Ectodermal cell (in vitro differentiated cells): ENCODE results near the gene PRRC2A.

Source experiments
- H3K27ac ChIP-seq: 2 replicates; pipeline ENCODE4 v1.7.0; 2013; ENCODE audit warnings: mild to moderate bottlenecking, low read depth, low read length; ENCODE audit not compliant: insufficient read depth, poor library complexity, severe bottlenecking
- H3K27me3 ChIP-seq: 2 replicates; pipeline ENCODE4 v1.7.0; 2013; ENCODE audit warnings: mild to moderate bottlenecking, low read length; ENCODE audit not compliant: insufficient read depth, control insufficient read depth, poor library complexity, severe bottlenecking
- H3K36me3 ChIP-seq: one replicate; pipeline ENCODE4 v1.7.0; 2013; ENCODE audit warnings: low read length; ENCODE audit not compliant: control insufficient read depth, insufficient read depth
- H3K4me1 ChIP-seq: one replicate; pipeline ENCODE4 v1.7.0; 2013; ENCODE audit warnings: low read length; ENCODE audit not compliant: control insufficient read depth, insufficient read depth
- H3K4me3 ChIP-seq: 2 replicates; pipeline ENCODE4 v1.7.0; 2013; ENCODE audit warnings: low read depth, low read length, control low read depth; ENCODE audit not compliant: insufficient read depth
- H3K9me3 ChIP-seq: 2 replicates; pipeline ENCODE4 v1.7.0; 2013; ENCODE audit warnings: mild to moderate bottlenecking, low read length, moderate library complexity; ENCODE audit not compliant: control insufficient read depth
- WGBS, 2 experiments: methylation state at CpG; one replicate each; pipeline ENCODE4 v1.1.7; 2013; ENCODE audit warnings: missing lambda C conversion rate in 2 of 2; 5-methylcytosine and 5-hydroxymethylcytosine counted together

PRRC2A gene

DNA sequence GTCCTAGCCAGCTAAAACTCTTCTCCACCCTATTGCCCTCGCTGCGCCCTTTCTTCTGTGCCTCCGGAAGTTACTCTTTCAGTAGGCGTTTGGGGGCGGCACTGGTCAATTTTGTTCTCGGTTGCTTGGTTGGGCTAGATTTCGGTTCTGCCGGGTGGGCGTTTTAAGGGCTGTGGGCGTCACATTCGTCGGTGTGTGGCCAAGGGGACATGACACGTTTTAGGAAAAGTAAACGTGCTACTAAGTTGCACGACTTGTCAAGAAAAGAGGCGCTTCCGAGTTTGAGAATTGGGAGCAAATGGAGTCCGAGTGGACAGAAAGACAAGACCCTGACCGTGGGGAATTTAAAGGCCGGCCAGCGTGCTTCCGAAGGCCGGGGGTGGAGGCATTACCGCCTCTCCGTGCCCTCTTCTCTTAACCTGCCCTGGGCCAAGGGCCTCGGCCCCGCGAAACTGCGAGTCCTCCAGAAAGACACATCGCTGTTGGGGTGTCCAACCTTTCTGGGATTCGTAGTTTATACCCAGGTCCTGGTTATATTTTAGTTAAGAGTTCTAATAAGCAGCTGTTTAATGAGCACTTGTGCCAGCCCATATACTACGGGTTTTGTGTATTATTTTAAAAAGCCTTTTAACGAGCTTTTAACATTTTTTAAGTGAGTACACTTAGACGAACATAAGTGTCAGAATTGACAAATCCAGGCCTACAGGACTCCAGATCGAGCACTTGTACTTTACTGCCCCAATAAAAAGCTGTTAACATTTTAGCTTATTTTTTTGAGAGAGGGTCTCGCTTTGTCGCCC is 32.6 kb downstream of the PRRC2A start:
- H3K9me3 ChIP-seq = no peaks in the 10 kb centered on the region
- H3K27me3 ChIP-seq = no peaks in the 10 kb centered on the region
- WGBS, 2 experiments = 18% methylated on average over 37 of the region's 37 CpGs
- H3K36me3 ChIP-seq = peaks cover 16% of the 10 kb centered on the region
- H3K4me1 ChIP-seq = peaks cover 10% of the 10 kb centered on the region
- peak overlapping the region; percentile 99 for H3K27ac ChIP-seq
- H3K4me3 ChIP-seq = peak overlapping the region; percentile 92

DNA sequence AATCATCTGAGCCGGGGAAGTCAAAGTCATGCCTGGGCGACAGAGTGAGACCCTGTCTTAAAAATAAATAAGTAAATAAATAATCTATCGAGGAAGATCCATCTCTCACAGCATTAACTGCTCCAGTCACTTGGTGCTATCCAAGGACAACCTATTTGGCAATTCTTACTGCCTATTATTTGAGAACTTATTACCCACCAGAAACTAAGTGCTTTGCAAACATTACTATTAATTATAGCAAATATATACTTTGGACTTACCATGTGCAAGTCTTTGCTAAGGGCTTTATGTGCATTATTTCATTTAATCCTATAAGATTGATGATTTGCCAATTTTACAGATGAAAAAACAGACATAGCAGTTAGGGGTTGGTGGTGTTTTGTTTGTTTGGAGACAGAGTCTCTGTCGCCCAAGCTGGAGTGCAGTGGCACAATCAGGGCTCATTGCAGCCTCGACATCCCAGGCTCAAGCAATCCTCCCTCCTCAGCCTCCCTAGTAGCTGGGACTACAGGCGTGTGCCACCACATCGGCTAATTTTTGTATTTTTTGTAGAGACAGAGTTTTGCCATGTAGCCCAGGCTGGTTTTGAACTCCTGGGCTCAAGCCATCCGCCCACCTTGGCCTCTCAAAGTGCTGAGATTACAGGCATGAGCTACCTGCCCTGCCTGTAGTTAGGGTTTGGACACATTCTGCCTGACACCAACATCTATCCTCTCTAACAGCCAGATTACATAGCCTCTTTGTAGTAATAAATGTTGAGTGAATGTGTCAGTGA is 34.2 kb downstream of the PRRC2A start:
- 93 to 97% methylated on average over 8 of the region's 8 CpGs for WGBS, 2 experiments

DNA sequence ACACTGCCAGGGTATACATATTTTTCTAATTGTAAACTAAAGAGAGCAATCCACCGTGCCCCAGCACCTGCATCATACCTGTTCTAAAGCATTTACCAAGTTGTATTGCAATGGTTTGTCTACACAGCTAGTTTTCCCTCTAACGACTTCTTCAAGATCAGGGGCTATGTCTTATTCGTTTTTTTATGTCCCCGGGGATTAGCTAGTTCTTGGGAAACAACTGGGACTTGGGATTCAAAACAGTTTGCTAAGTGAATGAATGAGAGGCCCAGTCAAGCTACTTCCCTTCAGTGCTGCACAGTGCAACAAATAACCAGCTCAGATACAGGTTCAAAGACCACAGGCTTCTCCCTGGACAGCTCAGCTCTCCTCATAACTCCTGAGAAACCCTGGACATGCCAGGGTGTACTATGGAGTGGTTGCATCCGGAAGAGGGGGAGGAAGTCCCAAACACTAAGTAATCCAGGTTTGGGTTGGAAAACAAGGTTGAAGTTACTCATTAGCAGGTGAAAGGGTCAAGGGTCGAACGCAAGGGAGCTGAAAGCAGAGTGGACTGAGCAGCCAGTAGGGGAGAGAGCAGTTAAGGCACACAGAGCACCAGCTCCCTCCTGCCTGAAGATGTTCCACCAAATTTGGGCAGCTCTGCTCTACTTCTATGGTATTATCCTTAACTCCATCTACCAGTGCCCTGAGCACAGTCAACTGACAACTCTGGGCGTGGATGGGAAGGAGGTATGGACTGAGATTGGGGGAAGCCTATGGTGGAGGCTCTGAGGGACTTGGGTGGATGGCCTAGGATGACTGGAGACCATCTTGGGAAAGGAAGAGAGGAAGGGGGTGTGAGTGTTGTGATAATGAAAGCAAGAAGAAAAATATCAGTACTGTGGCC is 35.1 kb downstream of the PRRC2A start, which contains the start of gene APOM:
APOM (plus strand) TSS at position 546 of the 889 bp plus-strand sequence; CDS start at position 619, 73 bp downstream.
- Histone ChIP-seq H3K27me3 (no peaks in the 10 kb centered on the region), H3K4me3 (no peak within 1 kb of the TSS), H3K9me3 (no peaks in the 10 kb centered on the region), H3K36me3 (no peaks in the 10 kb centered on the region), H3K27ac (no peak within 1 kb of the TSS), H3K4me1 (peaks cover 24% of the 10 kb centered on the region)
- WGBS, 2 experiments = 88 to 93% methylated on average over 8 of the region's 8 CpGs

More for the DNA sequence above, 34.2 kb downstream of the PRRC2A start:
- Histone ChIP-seq H3K36me3 (peaks cover under 1% of the 10 kb centered on the region), H3K4me3 (no peak overlapping the region), H3K27ac (no peak overlapping the region), H3K27me3 (no peaks in the 10 kb centered on the region), H3K4me1 (peaks cover 24% of the 10 kb centered on the region), H3K9me3 (no peaks in the 10 kb centered on the region)

DNA sequence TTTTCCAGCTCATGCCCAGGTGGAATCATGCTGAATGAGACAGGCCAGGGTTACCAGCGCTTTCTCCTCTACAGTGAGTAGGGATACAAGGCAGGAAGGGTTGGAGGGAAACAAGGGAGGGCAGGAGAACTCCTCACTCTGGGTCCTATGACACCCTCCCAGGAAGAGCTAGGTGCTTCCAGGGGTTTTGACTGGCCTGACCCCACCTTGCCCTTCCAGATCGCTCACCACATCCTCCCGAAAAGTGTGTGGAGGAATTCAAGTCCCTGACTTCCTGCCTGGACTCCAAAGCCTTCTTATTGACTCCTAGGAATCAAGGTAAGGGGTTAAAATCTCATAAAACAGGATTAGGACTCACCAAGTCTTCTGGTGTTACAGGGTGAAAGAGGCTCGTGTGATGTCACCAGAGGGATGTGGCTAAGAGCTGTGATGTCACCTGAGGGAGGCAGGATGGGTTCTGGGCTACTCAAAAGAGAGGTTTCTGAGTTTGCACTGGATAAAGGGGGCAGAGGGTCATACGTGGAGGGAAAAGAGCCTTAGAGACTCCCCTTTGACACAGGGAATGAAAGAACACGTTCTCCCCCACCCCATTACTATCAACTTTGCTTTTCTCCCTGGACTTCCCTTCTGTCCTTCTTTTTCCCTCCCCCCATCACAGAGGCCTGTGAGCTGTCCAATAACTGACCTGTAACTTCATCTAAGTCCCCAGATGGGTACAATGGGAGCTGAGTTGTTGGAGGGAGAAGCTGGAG is 37.1 kb downstream of the PRRC2A start:
- peaks cover 14% of the 10 kb centered on the region for H3K4me1 ChIP-seq
- no peaks in the 10 kb centered on the region for H3K9me3 ChIP-seq
- no peak overlapping the region for H3K4me3 ChIP-seq
- H3K27ac ChIP-seq = no peak overlapping the region
- no peaks in the 10 kb centered on the region for H3K36me3 ChIP-seq
- 90 to 94% methylated on average over 6 of the region's 6 CpGs for WGBS, 2 experiments
- H3K27me3 ChIP-seq = no peaks in the 10 kb centered on the region

DNA sequence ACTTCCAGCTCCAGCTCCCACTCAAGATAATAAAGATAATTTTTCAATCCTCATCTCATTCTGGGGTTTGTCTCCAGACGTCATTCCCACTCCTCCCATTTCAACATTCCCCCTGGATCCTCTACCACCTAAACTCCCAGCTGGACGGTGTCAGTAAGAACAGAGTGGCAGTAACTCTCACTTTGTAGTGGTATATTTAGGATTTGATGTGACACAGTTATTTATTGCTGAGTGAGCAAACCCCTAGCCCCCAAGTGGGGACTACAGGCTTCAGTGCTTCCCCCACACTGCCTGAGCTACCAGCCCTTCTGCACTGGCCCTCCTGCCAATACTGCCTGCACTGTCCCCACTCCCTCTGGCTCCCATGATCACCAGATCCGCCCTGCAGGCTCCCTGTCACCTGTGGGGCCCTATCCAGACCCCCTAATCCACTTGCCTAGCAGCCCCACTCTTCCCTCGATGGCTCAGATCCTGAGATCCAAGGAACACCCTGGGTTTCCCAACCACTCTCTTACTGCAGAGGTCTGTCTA is 37.7 kb downstream of the PRRC2A start:
- no peaks in the 10 kb centered on the region for H3K36me3 ChIP-seq
- H3K9me3 ChIP-seq = no peaks in the 10 kb centered on the region
- H3K4me1 ChIP-seq = peaks cover 18% of the 10 kb centered on the region
- WGBS, 2 experiments = 88 to 91% methylated on average over 4 of the region's 4 CpGs
- H3K27me3 ChIP-seq = no peaks in the 10 kb centered on the region
- no peak overlapping the region for H3K27ac ChIP-seq
- H3K4me3 ChIP-seq = no peak overlapping the region

DNA sequence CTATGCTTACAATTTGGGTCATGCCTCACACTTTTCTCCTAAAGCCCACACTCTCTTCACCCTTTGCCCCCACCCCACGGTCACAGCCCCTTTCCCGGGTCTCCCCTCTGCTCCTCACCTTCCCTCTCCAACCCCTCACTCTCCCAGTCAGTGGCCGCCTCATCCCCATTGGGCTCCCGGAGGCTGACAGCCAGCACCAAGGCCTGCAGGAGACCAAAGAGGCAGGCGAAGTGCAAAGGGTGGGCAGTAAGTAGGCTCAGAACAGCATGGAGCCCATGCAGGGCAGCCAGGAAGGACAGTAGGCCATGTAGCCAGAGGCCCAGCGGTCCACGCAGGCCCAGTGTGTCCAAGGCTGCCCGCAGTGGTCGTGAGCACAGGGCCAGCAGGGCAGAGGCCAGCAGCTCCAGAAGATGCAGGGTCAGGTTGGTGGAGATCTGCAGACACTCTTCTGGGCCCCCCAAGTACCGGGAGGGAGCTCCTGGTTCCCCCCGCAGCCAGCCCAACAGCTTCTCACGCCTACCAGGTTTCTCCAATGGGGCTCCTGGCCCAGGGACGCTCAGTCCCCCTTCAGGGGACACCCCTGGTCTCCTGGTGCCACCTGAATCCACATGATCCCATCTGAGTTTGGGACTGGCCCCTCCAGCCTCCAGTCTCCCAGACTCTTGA is 38.6 kb downstream of the PRRC2A start:
- no peak overlapping the region for H3K27ac ChIP-seq
- no peaks in the 10 kb centered on the region for H3K27me3 ChIP-seq
- H3K4me1 ChIP-seq = peaks cover 27% of the 10 kb centered on the region
- H3K4me3 ChIP-seq = peak overlapping the region; percentile 66
- WGBS, 2 experiments = 95% methylated on average over 13 of the region's 13 CpGs
- H3K36me3 ChIP-seq = no peaks in the 10 kb centered on the region
- H3K9me3 ChIP-seq = no peaks in the 10 kb centered on the region

DNA sequence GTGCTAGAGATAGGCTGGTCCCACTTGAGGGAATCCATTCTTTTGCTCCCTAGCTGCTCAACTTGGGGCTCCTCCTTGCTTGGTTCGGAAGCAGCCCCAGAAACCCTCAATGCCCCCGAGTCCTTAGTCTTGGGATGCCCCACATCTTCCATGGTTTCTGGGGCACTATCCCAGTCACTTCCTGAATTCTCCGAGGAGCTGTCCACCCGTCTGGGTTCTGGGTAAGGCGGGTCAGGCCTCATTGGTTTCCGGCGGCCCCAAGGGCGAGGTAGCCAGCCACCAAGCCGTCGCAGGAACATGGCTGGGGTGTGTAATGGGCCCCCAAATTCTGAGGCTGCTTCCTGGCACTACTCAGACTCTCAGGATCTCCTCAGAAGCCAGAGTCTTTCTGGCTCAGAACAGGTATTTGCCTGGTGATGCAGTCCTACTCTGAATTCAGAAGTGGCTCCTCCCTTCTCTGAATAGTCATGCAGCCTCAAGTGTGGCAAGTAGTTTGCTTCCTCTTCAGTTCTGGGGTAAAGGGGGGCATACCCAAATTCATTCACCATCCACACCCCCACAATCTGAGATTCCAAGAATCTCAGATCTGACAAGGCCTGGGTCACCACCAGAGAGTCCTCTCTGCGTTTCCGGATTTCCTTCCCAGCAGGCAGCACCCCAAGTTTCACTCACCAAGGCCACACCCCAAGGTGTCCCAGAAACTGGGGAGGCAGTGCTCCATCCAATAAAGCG is 39.3 kb downstream of the PRRC2A start:
- WGBS, 2 experiments = 56 to 58% methylated on average over 13 of the region's 13 CpGs
- H3K27me3 ChIP-seq = no peaks in the 10 kb centered on the region
- H3K36me3 ChIP-seq = no peaks in the 10 kb centered on the region
- H3K9me3 ChIP-seq = no peaks in the 10 kb centered on the region
- H3K4me3 ChIP-seq = peak overlapping the region; percentile 66
- H3K27ac ChIP-seq = peak overlapping the region; percentile 31
- peaks cover 31% of the 10 kb centered on the region for H3K4me1 ChIP-seq

DNA sequence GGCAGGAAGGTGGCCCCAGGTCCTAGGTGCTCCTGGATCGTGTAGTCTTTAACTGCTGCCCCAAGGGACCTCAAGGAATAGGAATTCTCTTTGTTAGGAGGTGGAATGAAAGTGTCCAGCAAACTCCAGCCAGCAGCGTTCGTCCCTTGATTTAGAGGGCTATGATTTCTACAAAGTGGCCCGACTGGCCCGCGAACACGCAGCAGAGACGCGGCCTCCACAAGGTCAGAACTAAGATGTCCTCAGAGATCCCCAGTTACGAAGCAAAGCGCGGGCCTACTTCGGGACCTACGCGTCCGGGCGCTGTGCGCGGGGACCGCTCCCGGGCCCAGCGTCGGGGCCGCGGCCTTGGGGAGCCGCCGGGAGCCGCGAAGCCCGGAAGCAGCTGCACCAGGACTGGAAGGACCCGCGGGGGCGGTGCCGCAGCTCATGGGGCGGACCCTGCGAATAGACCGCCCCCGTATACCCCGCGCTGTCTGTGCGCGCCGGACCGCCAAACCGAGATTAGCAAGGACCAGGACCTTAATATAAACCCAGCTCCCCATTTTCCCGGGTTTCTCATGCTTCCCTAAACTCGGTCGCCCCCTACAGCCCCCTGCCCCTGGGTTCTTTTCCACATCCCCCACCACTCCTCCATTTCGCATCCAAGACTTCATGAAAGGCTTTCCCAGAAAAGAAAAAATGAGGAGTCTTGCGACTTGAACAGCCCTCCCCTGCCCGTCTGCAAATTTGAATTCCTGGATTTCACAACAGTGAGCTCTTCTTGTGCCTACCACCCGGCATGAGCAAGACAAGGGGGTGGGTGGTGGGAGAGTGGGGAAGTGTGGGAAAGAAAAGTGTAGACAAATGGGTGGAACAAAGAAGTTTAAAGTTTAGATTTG is 40.1 kb downstream of the PRRC2A start, which contains the start of gene C6orf47:
C6orf47 (minus strand) TSS at position 398 of the 881 bp plus-strand sequence. CDS start 831 bp downstream, outside the sequence.
- peak within 1 kb of the TSS; percentile 62 for H3K27ac ChIP-seq
- peak within 1 kb of the TSS; percentile 66 for H3K4me3 ChIP-seq
- no peaks in the 10 kb centered on the region for H3K9me3 ChIP-seq
- peaks cover 31% of the 10 kb centered on the region for H3K4me1 ChIP-seq
- no peaks in the 10 kb centered on the region for H3K27me3 ChIP-seq
- WGBS, 2 experiments = 1 to 2% methylated on average over 52 of the region's 52 CpGs
- no peaks in the 10 kb centered on the region for H3K36me3 ChIP-seq
